ENCODE measurements around the gene HOXA6.

HOXA6 gene

DNA sequence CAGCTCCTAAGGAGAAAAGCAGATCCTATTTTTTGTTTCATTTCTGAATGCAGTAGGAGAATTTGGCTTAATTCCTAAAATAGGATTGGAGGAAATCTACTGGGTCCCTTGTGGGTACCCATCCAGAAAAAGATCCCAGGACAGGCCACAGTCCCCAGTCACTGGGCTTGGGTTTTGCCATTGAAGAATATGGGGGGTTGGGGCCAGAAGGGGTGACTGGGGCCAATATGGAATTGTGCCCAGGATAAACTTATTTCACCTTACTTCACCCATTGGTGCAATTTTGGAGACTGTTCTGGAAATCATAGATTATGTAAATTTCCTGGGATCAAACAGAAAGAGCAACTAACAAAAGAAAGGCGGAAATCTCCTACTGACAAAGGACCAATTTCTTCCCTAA is 9.1 kb downstream of the HOXA6 start:
- H3K9ac ChIP-seq: no peak overlapping the region
- peaks cover 29% of the 10 kb centered on the region for H3K27me3 ChIP-seq
- no peaks in the 10 kb centered on the region for H4K20me1 ChIP-seq
- no peak for TF ChIP-seq Cebpa-rat (IDR thresholded peaks at IDR 0.05)
- H3K36me3 ChIP-seq: 0 out of 2 replicates have a peak, but pooled peaks cover 8% of the 10 kb centered on the region
- peaks cover 32% of the 10 kb centered on the region for H3K9me3 ChIP-seq
- H3K27ac ChIP-seq: no peak overlapping the region
- H3K4me3 ChIP-seq: no peak overlapping the region
- H3K4me1 ChIP-seq: peaks cover 30% of the 10 kb centered on the region
- H3K4me2 ChIP-seq: no peak overlapping the region

- Histone ChIP-seq H3K36me3 (0 out of 2 replicates have a peak, but pooled peaks cover 3% of the 10 kb centered on the region), H3K4me1 (peaks cover 30% of the 10 kb centered on the region), H3K9me3 (peaks cover 25% of the 10 kb centered on the region), H3K4me3 (no peak overlapping the region), H3K27me3 (peaks cover 22% of the 10 kb centered on the region), H3K27ac (no peak overlapping the region), H4K20me1 (no peaks in the 10 kb centered on the region), H3K4me2 (peak overlapping the region; percentile 40), H3K9ac (no peak overlapping the region)
- TF ChIP-seq Cebpa-rat (IDR thresholded peaks at IDR 0.05): no peak
These were observed 9.8 kb downstream of the HOXA6 start for GRCh38 chr7:27137640-27138315.

- Histone ChIP-seq H3K27ac (no peak overlapping the region), H3K27me3 (peaks cover 8% of the 10 kb centered on the region; the same call in 1 of the 2 replicates), H3K4me1 (peaks cover 30% of the 10 kb centered on the region), H3K36me3 (no peaks in the 10 kb centered on the region), H3K4me2 (no peak overlapping the region), H3K9me3 (peaks cover 31% of the 10 kb centered on the region), H4K20me1 (no peaks in the 10 kb centered on the region), H3K4me3 (no peak overlapping the region), H3K9ac (no peak overlapping the region)
- TF ChIP-seq Cebpa-rat (IDR thresholded peaks at IDR 0.05): no peak
These were observed 13.2 kb downstream of the HOXA6 start for GRCh38 chr7:27134392-27134791.

- Histone ChIP-seq H3K36me3 (no peaks in the 10 kb centered on the region), H3K27ac (no peak overlapping the region), H3K9ac (no peak overlapping the region), H4K20me1 (no peaks in the 10 kb centered on the region), H3K4me1 (peaks cover 30% of the 10 kb centered on the region), H3K4me2 (no peak overlapping the region), H3K4me3 (no peak overlapping the region), H3K9me3 (peaks cover 31% of the 10 kb centered on the region), H3K27me3 (peaks cover 8% of the 10 kb centered on the region; the same call in 1 of the 2 replicates)
- TF ChIP-seq Cebpa-rat (IDR thresholded peaks at IDR 0.05): no peak
These were observed 14.0 kb downstream of the HOXA6 start for GRCh38 chr7:27133409-27134231.

DNA sequence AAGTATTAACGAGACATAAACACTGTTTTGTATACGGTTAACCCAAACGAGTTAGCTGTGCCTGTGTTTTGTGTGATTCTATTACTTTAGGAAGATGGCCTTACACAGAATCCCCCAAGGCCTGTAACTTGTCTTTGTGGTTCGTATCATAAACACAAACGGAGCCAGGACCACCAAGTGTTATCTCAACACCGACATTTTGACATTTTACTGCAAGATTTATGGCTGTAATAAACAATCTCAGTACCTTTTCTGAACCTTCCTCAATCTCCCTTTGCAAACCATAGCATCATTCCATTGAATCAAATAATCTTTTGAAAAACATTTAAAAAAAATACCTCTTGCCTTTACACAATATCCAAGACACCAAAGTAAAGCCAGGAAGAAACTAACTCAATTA is 14.6 kb downstream of the HOXA6 start:
- H3K4me2 ChIP-seq: no peak overlapping the region
- peaks cover 8% of the 10 kb centered on the region; the same call in 1 of the 2 replicates for H3K27me3 ChIP-seq
- H3K4me1 ChIP-seq: peaks cover 30% of the 10 kb centered on the region
- H3K9ac ChIP-seq: no peak overlapping the region
- no peak overlapping the region for H3K27ac ChIP-seq
- no peaks in the 10 kb centered on the region for H3K36me3 ChIP-seq
- no peaks in the 10 kb centered on the region for H4K20me1 ChIP-seq
- no peak for TF ChIP-seq Cebpa-rat (IDR thresholded peaks at IDR 0.05)
- H3K9me3 ChIP-seq: peaks cover 31% of the 10 kb centered on the region
- no peak overlapping the region for H3K4me3 ChIP-seq

DNA sequence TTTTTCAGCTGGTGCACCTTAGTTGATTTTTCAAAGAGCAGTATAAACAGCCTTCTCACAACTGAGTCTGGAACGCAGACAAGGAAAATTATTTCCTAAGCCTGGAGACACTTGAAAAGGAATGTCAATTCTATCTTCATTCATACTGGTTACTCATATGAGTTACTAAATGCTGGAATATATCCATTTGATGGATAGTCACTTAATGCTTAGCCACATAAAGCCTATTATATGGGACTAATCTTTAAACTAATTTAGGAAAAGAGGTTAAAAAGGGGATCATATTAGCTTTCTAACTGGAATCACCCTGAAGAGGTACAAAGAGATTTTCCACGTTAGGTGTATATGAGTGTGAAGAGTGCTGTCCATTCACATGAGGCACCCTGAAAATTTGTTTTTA is 15.4 kb downstream of the HOXA6 start:
- no peak for TF ChIP-seq Cebpa-rat (IDR thresholded peaks at IDR 0.05)
- H3K4me1 ChIP-seq: peaks cover 24% of the 10 kb centered on the region
- H3K36me3 ChIP-seq: no peaks in the 10 kb centered on the region
- no peak overlapping the region for H3K4me2 ChIP-seq
- no peak overlapping the region for H3K9ac ChIP-seq
- H3K4me3 ChIP-seq: no peak overlapping the region
- peaks cover 6% of the 10 kb centered on the region; the same call in 1 of the 2 replicates for H3K27me3 ChIP-seq
- peaks cover 31% of the 10 kb centered on the region for H3K9me3 ChIP-seq
- no peaks in the 10 kb centered on the region for H4K20me1 ChIP-seq
- no peak overlapping the region for H3K27ac ChIP-seq

DNA sequence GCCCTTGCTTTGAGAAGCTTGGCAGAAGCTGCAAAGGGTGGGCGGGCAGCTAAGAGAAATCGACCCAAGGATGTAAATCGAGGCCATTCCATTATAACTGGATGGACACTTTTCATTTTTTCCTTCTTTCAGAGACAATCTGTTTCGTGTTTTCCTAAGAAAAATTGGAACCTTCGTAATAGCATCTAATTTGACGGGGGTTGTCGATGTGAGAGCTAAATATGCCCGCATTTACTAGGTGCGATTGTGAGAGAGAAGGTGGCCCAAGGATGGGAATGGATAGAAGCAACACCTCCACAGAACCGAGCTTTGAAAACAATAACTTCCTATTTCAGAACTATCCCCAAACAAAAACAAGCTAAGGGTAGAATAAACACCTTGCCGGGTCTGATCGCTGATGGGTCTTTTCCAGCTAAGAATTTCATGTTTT is 16.2 kb downstream of the HOXA6 start:
- H3K27ac ChIP-seq: no peak overlapping the region
- H3K27me3 ChIP-seq: no peaks in the 10 kb centered on the region
- H3K36me3 ChIP-seq: no peaks in the 10 kb centered on the region
- H3K9ac ChIP-seq: no peak overlapping the region
- H3K4me3 ChIP-seq: no peak overlapping the region
- peaks cover 31% of the 10 kb centered on the region for H3K9me3 ChIP-seq
- H3K4me1 ChIP-seq: peaks cover 18% of the 10 kb centered on the region
- H4K20me1 ChIP-seq: no peaks in the 10 kb centered on the region
- H3K4me2 ChIP-seq: no peak overlapping the region
- no peak for TF ChIP-seq Cebpa-rat (IDR thresholded peaks at IDR 0.05)

DNA sequence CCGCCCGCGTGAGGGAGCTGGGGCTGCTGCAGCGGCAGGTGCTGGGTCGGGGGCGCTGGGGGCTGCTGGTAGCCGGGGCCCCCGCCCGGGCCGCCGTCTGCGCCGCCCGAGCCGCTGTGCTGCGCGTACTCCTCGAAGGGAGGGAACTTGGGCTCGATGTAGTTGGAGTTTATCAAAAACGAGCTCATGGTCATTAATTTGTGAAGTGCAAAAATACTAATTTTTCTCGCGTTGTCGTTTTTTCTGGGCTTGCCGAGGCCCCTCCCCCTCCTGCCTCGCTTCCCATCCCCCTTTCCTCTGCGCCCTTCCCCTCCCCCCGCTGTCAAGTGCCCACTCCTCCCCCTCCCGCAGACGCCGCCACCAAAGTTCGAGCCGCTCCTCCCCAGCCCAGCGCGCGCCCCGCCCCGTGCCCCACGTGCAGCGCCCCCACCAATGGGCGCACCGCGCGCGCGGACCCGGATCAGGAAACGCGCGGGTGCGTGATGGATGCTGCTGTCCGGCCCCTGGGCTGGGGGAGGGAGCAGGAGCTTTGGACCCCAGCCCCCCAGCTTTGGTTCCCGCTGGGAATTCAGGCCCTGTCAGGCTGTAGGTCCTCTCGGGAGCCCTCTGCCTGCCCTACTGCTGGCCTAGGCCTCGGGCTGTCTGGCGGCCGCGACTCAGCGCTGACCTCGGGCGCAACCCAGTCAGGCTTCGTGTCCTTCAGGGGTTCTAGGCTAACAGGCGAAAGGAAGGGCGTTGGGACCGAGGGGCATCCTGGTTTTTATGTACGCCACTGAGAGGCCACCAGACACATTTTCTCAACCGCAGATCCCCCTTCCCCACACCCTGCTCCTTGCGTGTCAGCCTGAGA is 16.8 kb downstream of the HOXA6 start, which contains the start of gene HOXA4:
HOXA4 (minus strand) TSS at position 218 of the 850 bp plus-strand sequence; CDS start at position 194, 24 bp downstream.
- no peaks in the 10 kb centered on the region for H3K36me3 ChIP-seq
- no peak within 1 kb of the TSS for H3K27ac ChIP-seq
- H3K27me3 ChIP-seq: no peaks in the 10 kb centered on the region
- no peaks in the 10 kb centered on the region for H4K20me1 ChIP-seq
- TF ChIP-seq Cebpa-rat (IDR thresholded peaks at IDR 0.05): no peak
- H3K4me1 ChIP-seq: peaks cover 13% of the 10 kb centered on the region
- no peak within 1 kb of the TSS for H3K9ac ChIP-seq
- H3K4me3 ChIP-seq: 0 out of 2 replicates have a peak within 1 kb of the TSS, but pooled peaks have one; percentile 16
- no peak within 1 kb of the TSS for H3K4me2 ChIP-seq
- peaks cover 26% of the 10 kb centered on the region for H3K9me3 ChIP-seq

Measured in BLaER1 (cell line).